DOHH2 (cell line): ENCODE measurements around the gene ITGB5.

Source experiments
- H3F3A ChIP-seq: fragments of 200-600 bp; sonication (generic), shearing (Covaris generic); 2 replicates; pipeline ENCODE4 v1.6.0; 2016; ENCODE audit warnings: antibody characterized with exemption, mild to moderate bottlenecking; ENCODE audit not compliant: control insufficient read depth, insufficient read depth
- H3K27ac ChIP-seq: fragments of 200-600 bp; sonication (generic); 2 replicates; pipeline ENCODE4 v1.5.1; 2014; ENCODE audit warnings: low read depth, mild to moderate bottlenecking, low read length, moderate library complexity
- H3K27me3 ChIP-seq: fragments of 200-600 bp; sonication (generic); 2 replicates; pipeline ENCODE4 v1.6.1; 2014; ENCODE audit warnings: mild to moderate bottlenecking, low read length, mixed read lengths; ENCODE audit not compliant: control insufficient read depth
- H3K36me3 ChIP-seq: fragments of 200-600 bp; sonication (generic); 2 replicates; pipeline ENCODE4 v1.6.1; 2014; ENCODE audit warnings: mild to moderate bottlenecking, low read length, moderate library complexity, mixed read lengths; ENCODE audit not compliant: control insufficient read depth
- H3K4me1 ChIP-seq: fragments of 200-600 bp; sonication (generic); 2 replicates; pipeline ENCODE4 v1.6.1; 2014; ENCODE audit warnings: mild to moderate bottlenecking, low read length, mixed read lengths; ENCODE audit not compliant: control insufficient read depth
- H3K4me2 ChIP-seq: fragments of 200-600 bp; sonication (generic); 2 replicates; pipeline ENCODE4 v1.6.0; 2014; ENCODE audit warnings: mild to moderate bottlenecking, low read length, moderate library complexity
- H3K4me3 ChIP-seq: fragments of 200-600 bp; sonication (generic); 2 replicates; pipeline ENCODE4 v1.5.1; 2014; ENCODE audit warnings: mild to moderate bottlenecking, low read length, mixed read lengths
- H3K79me2 ChIP-seq: fragments of 200-600 bp; sonication (generic); 2 replicates; pipeline ENCODE4 v1.6.1; 2014; ENCODE audit warnings: mild to moderate bottlenecking, low read length, mixed read lengths; ENCODE audit not compliant: control insufficient read depth
- H3K9me2 ChIP-seq: fragments of 200-600 bp; sonication (generic); replicated peaks from 2 replicates; pipeline ENCODE4 v1.6.1; 2014; ENCODE audit warnings: mild to moderate bottlenecking, low read length, mixed read lengths; ENCODE audit not compliant: control insufficient read depth
- H3K9me3 ChIP-seq: fragments of 200-600 bp; sonication (generic); 2 replicates; pipeline ENCODE4 v1.6.1; 2014; ENCODE audit warnings: antibody characterized with exemption, low read length, mixed read lengths; ENCODE audit not compliant: control insufficient read depth, insufficient read depth
- H4K20me1 ChIP-seq: fragments of 200-600 bp; sonication (generic); 2 replicates; pipeline ENCODE4 v1.6.0; 2014; ENCODE audit warnings: low read depth, mild to moderate bottlenecking, antibody characterized with exemption, low read length, moderate library complexity; ENCODE audit not compliant: control insufficient read depth, insufficient read depth
- CTCF ChIP-seq: fragments of 200-600 bp; sonication (generic); IDR thresholded peaks from one replicate; pipeline ENCODE4 v1.5.1; 2014; ENCODE audit warnings: antibody characterized with exemption, mild to moderate bottlenecking, low read depth, low read length; ENCODE audit not compliant: poor library complexity, severe bottlenecking
- EZH2phosphoT487 ChIP-seq: fragments of 200-600 bp; sonication (generic); IDR thresholded peaks from 2 replicates; pipeline ENCODE4 v1.6.1; 2017; ENCODE audit warnings: borderline replicate concordance, mild to moderate bottlenecking, antibody characterized with exemption, low read length, moderate library complexity, mixed read lengths

ITGB5 gene

DNA sequence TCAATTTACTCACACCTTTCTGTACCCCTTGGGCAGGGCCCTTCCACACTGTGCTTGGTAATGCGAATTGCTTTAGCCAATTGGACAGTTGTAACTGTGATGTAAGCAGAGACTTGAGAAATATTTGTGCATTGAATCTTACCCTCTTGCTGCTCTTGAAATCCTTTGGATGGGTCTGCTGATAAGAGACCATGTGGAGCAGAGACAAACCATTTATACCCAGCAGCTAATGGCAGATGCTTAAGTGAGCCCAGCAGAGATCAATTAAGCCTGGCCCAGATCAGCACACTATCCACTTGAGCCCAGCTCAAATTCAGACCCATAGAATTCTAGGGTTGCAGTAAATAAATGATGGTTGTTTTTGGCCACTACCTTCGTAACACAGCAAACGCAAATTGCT, 28.1 kb upstream of the ITGB5 start:
- Histone ChIP-seq H3K27me3 (peaks cover 18% of the 10 kb centered on the region), H3K27ac (no peak overlapping the region), H4K20me1 (no peaks in the 10 kb centered on the region), H3K79me2 (no peaks in the 10 kb centered on the region), H3K4me2 (no peak overlapping the region), H3K4me3 (no peak overlapping the region), H3F3A (no peaks in the 10 kb centered on the region), H3K9me2 (no peaks in the 10 kb centered on the region), H3K9me3 (no peaks in the 10 kb centered on the region), H3K4me1 (no peaks in the 10 kb centered on the region), H3K36me3 (no peaks in the 10 kb centered on the region)
- no peak for TF ChIP-seq CTCF
- TF ChIP-seq EZH2phosphoT487 = no peak

DNA sequence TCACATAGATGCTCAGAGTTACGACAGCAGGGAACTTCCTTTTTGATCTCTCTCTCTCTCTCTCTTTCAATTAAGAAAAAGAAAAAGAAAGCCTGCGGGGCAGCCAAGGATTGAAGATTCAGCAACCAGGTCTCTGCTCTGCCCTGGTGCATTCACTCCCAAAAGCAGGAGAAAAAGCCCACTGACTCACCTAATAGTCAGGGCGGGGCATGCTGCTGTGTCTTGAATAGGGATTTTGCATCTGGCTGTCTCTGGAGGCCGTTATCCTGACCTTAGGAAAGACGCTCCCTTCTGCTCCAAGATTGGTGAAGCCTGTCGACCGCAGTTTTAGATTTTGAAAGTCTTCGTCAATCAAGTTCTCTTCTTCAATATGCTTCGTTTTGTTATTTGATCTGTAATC, 20.8 kb upstream of the ITGB5 start:
- Histone ChIP-seq H3K4me2 (no peak overlapping the region), H3K79me2 (no peaks in the 10 kb centered on the region), H3K9me2 (no peaks in the 10 kb centered on the region), H4K20me1 (no peaks in the 10 kb centered on the region), H3F3A (no peaks in the 10 kb centered on the region), H3K9me3 (no peaks in the 10 kb centered on the region), H3K27me3 (peaks cover 6% of the 10 kb centered on the region; the same call in 1 of the 2 replicates), H3K36me3 (no peaks in the 10 kb centered on the region), H3K27ac (no peak overlapping the region), H3K4me3 (no peak overlapping the region), H3K4me1 (no peaks in the 10 kb centered on the region)
- TF ChIP-seq EZH2phosphoT487 (no peak), CTCF (no peak)

- no peak for TF ChIP-seq CTCF
- TF ChIP-seq EZH2phosphoT487 = no peak
These were observed 17.8 kb upstream of the ITGB5 start for GRCh38 chr3:124904835-124905492.

More at GRCh38 chr3:124904835-124905492, 17.8 kb upstream of the ITGB5 start:
- Histone ChIP-seq H3K9me2 (no peaks in the 10 kb centered on the region), H3K27ac (no peak overlapping the region), H3K4me1 (no peaks in the 10 kb centered on the region), H3K36me3 (no peaks in the 10 kb centered on the region), H3K4me3 (no peak overlapping the region), H3K9me3 (no peaks in the 10 kb centered on the region), H3K79me2 (no peaks in the 10 kb centered on the region), H3F3A (no peaks in the 10 kb centered on the region), H3K27me3 (0 out of 2 replicates have a peak, but pooled peaks cover 6% of the 10 kb centered on the region), H4K20me1 (no peaks in the 10 kb centered on the region), H3K4me2 (no peak overlapping the region)
